A549 (cell line): ENCODE results near the gene RER1.

ENCODE experiments used
- CBX2 ChIP-seq: fragments of 200-600 bp; sonication (generic); IDR thresholded peaks from 2 replicates; pipeline ENCODE4 v1.6.1; 2016; ENCODE audit warnings: low read depth, mild to moderate bottlenecking, borderline replicate concordance
- CBX8 ChIP-seq: fragments of 200-600 bp; sonication (generic); IDR thresholded peaks from 2 replicates; pipeline ENCODE4 v1.6.1; 2016
- CTCF ChIP-seq: fragments of >200 bp; sonication (Bioruptor Twin); formaldehyde crosslinking; IDR thresholded peaks from 3 replicates; pipeline ENCODE4 v1.5.1; 2016
- EP300 ChIP-seq, 2 experiments: fragments of >200 bp; sonication (Bioruptor Twin); formaldehyde crosslinking; IDR thresholded peaks; 2 replicates in 1 of 2; 3 replicates in 1 of 2; pipeline ENCODE4 v1.6.1; 2016 to 2017
- ESRRA ChIP-seq: fragments of 150-350 bp; IDR thresholded peaks from 2 replicates; pipeline ENCODE4 v1.6.1; 2014; ENCODE audit warnings: mild to moderate bottlenecking, low read length, borderline replicate concordance
- MAX ChIP-seq: IDR thresholded peaks from 2 replicates; pipeline ENCODE4 v1.6.1; 2012
- PHF8 ChIP-seq: fragments of 200-600 bp; sonication (generic); IDR thresholded peaks from 2 replicates; pipeline ENCODE4 v1.6.1; 2016; ENCODE audit warnings: low read depth, mild to moderate bottlenecking, antibody characterized with exemption, moderate library complexity, borderline replicate concordance
- POLR2A ChIP-seq: IDR thresholded peaks from 2 replicates; pipeline ENCODE4 v1.6.1; 2012; ENCODE audit warnings: mild to moderate bottlenecking, low read length
- SREBF2 ChIP-seq: fragments of 450-650 bp; IDR thresholded peaks from 2 replicates; pipeline ENCODE4 v1.6.1; 2014; ENCODE audit warnings: mild to moderate bottlenecking, moderate library complexity
- ZNF302 ChIP-seq: fragments of 250-450 bp; sonication (Bioruptor Pico); IDR thresholded peaks from 2 replicates; pipeline ENCODE4 v1.9.0; 2021; ENCODE audit warnings: inconsistent platforms, mild to moderate bottlenecking, moderate library complexity

GRCh38 chr1:2373551-2374251, 17.9 kb upstream of the RER1 start:
- TF ChIP-seq CBX2 (no peak), ESRRA (no peak), CTCF (no peak), POLR2A (no peak), CBX8 (no peak), MAX (no peak), PHF8 (no peak), SREBF2 (no peak), ZNF302 (no peak), EP300 (IDR thresholded peaks at IDR 0.05) (no peak)
